Measurements from ENCODE around the gene LGSN.

Gene LGSN

DNA sequence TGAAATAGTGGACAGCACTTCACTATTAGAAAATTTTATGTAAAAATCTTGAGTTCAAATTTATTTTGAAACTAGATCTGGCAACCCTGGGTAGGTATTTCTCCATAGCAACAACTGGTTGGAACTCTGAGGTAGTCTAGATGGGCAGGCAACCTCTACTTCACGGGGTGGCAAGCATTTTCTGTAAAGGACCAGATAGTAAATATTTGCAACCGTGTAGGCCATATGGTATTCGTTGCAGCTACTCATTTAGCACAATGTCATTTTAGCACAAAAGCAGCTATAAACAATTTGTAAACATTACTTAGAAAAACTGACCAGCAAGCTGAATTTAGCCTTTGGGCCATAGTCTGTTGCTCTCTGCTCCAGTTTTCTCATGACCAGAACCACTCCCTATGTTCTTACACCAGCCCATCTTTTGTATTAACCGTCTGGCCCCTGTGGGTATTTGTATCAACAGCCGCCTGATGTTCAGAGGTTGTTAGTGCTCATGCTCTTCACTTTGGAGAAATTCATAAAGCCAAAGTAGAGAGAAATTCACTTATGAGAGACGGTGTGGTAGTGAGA is 29.2 kb downstream of the LGSN start:
- Histone ChIP-seq H4K20me1 (ENCODE audit: control insufficient read depth, insufficient read depth, low read depth, low read length) (no peaks in the 10 kb centered on the region), H3K9me3 (ENCODE audit: control insufficient read depth, insufficient read depth, low read length) (no peaks in the 10 kb centered on the region), H3K4me3 (ENCODE audit: low read length) (no peak overlapping the region), H3K27ac (ENCODE audit: low read depth, low read length) (no peak overlapping the region), H3K36me3 (ENCODE audit: control insufficient read depth, low read length) (no peaks in the 10 kb centered on the region), H3K4me1 (ENCODE audit: control insufficient read depth, low read length) (no peaks in the 10 kb centered on the region), H3K79me2 (ENCODE audit: control insufficient read depth, low read length) (no peaks in the 10 kb centered on the region), H3K9me2 (replicated peaks; ENCODE audit: control insufficient read depth, low read length) (no peaks in the 10 kb centered on the region), H3K4me2 (ENCODE audit: low read length) (no peak overlapping the region), H3F3A (ENCODE audit: control insufficient read depth, insufficient read depth) (no peaks in the 10 kb centered on the region), H3K27me3 (ENCODE audit: control insufficient read depth, low read length) (no peaks in the 10 kb centered on the region)
- TF ChIP-seq EZH2phosphoT487 (IDR thresholded peaks at IDR 0.05; ENCODE audit: borderline replicate concordance, low read length), result no peak
- no peak for TF ChIP-seq CTCF (IDR thresholded peaks at IDR 0.05; ENCODE audit: low read depth, low read length, poor library complexity, severe bottlenecking)

DNA sequence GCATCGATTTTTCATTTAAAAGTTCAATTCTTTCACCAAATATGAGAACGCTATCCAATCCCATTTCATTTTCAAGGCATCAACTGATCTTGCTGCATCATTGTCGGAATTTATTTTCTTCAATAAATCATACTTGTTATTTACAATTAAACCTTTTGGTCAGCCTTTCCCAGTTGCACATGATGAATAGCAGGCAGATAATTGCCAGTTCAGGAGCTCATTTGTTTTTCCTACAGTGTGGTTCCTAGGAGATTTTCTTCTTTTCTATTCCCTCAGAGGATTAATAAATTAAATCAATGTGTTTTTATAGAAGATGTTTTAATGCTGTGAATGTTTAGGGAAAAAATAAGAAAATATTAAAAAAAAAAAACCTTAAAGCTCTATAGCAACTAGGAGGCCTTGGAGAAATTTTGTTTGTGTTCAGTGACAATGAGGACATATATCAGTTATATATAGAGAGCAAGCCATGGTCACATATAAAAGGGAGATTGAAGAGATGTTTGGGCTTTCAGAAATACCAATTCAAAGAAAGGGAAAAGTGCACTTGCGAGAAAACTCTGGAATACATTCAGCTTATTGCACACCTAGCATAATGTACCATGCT is 30.4 kb downstream of the LGSN start:
- no peak overlapping the region for H3K27ac ChIP-seq (ENCODE audit: low read depth, low read length)
- H3K4me3 ChIP-seq (ENCODE audit: low read length), result no peak overlapping the region
- no peak overlapping the region for H3K4me2 ChIP-seq (ENCODE audit: low read length)
- no peaks in the 10 kb centered on the region for H3K9me2 ChIP-seq (replicated peaks; ENCODE audit: control insufficient read depth, low read length)
- H3K4me1 ChIP-seq (ENCODE audit: control insufficient read depth, low read length), result no peaks in the 10 kb centered on the region
- no peaks in the 10 kb centered on the region for H3K36me3 ChIP-seq (ENCODE audit: control insufficient read depth, low read length)
- no peak for TF ChIP-seq EZH2phosphoT487 (IDR thresholded peaks at IDR 0.05; ENCODE audit: borderline replicate concordance, low read length)
- TF ChIP-seq CTCF (IDR thresholded peaks at IDR 0.05; ENCODE audit: low read depth, low read length, poor library complexity, severe bottlenecking), result no peak
- no peaks in the 10 kb centered on the region for H3F3A ChIP-seq (ENCODE audit: control insufficient read depth, insufficient read depth)
- H3K9me3 ChIP-seq (ENCODE audit: control insufficient read depth, insufficient read depth, low read length), result no peaks in the 10 kb centered on the region
- no peaks in the 10 kb centered on the region for H3K79me2 ChIP-seq (ENCODE audit: control insufficient read depth, low read length)
- no peaks in the 10 kb centered on the region for H4K20me1 ChIP-seq (ENCODE audit: control insufficient read depth, insufficient read depth, low read depth, low read length)
- no peaks in the 10 kb centered on the region for H3K27me3 ChIP-seq (ENCODE audit: control insufficient read depth, low read length)

DNA sequence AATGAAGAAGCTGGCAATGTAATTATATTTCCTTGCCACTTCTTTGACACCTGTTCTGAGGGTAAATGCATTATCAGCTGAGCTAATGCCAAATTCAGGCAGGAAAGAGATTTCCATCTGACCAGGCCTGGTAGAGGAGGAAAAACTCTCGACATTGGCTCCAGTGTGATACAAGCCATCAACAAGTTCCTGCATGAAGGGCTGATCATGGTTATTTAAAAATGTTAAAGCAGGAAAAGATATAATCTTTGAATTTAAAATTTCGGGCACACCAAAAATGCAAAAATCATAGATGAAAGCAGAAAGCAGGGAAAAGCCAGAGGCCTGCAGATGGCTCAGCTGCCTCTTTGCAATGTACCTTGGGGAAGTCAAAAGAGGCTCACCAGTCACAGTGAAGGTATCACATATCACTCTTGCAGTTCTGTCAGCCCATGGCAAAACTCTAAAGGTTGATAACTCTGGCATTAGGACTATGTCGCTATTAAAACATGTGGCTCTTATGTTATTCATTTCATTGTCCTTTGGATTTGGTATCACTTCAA is 39.1 kb downstream of the LGSN start:
- Histone ChIP-seq H3K4me3 (ENCODE audit: low read length) (no peak overlapping the region), H3K4me1 (ENCODE audit: control insufficient read depth, low read length) (0 out of 2 replicates have a peak, but pooled peaks cover 5% of the 10 kb centered on the region), H3K36me3 (ENCODE audit: control insufficient read depth, low read length) (no peaks in the 10 kb centered on the region), H3K27ac (ENCODE audit: low read depth, low read length) (no peak overlapping the region), H3K27me3 (ENCODE audit: control insufficient read depth, low read length) (peaks cover 3% of the 10 kb centered on the region), H3K9me2 (replicated peaks; ENCODE audit: control insufficient read depth, low read length) (no peaks in the 10 kb centered on the region), H3K79me2 (ENCODE audit: control insufficient read depth, low read length) (no peaks in the 10 kb centered on the region), H3K4me2 (ENCODE audit: low read length) (no peak overlapping the region), H3F3A (ENCODE audit: control insufficient read depth, insufficient read depth) (no peaks in the 10 kb centered on the region), H4K20me1 (ENCODE audit: control insufficient read depth, insufficient read depth, low read depth, low read length) (no peaks in the 10 kb centered on the region), H3K9me3 (ENCODE audit: control insufficient read depth, insufficient read depth, low read length) (no peaks in the 10 kb centered on the region)
- no peak for TF ChIP-seq EZH2phosphoT487 (IDR thresholded peaks at IDR 0.05; ENCODE audit: borderline replicate concordance, low read length)
- no peak for TF ChIP-seq CTCF (IDR thresholded peaks at IDR 0.05; ENCODE audit: low read depth, low read length, poor library complexity, severe bottlenecking)
